H1 (cell line): ENCODE data around the gene CACNG4. TPM values are rescaled to one million over a fixed set of nuclear protein-coding genes. Genes with fewer than 3 reads are reported as not detected.

Experiments used
- CTCF ChIA-PET: fragments of 300-600 bp; sonication (Branson Sonifier 250); formaldehyde crosslinking; loops from one replicate; lab custom pipeline; 2021; ENCODE audit not compliant: partially characterized antibody; lab: Charles Lee
- POLR2A ChIA-PET: fragments of 300-600 bp; sonication (Branson Sonifier 250); formaldehyde crosslinking; loops from one replicate; lab custom pipeline; 2021; ENCODE audit warnings: inconsistent platforms; ENCODE audit not compliant: partially characterized antibody; lab: Charles Lee
- DNase-seq, 2 experiments: peaks; one replicate each; pipeline versions ENCODE4 v3.0.0 to v3.0.0-alpha.2; 2010 to 2022; ENCODE audit warnings: low spot score in 2 of 2, low read depth in 1 of 2, mixed read lengths in 1 of 2
- FAIRE-seq: peaks from 2 replicates; lab custom pipeline; 2011; peaks lifted over from hg19 to GRCh38; lab: Jason Lieb, UNC
- H2AFZ ChIP-seq: 2 replicates; pipeline ENCODE4 v1.8.1; 2012; ENCODE audit warnings: low read length, inconsistent platforms
- H2AK5ac ChIP-seq: 2 replicates; pipeline ENCODE4 v1.6.1; 2013; ENCODE audit warnings: low read depth, low read length
- H2BK120ac ChIP-seq: replicated peaks from 2 replicates; pipeline ENCODE3; 2013; ENCODE audit warnings: low read depth, low read length, inconsistent platforms
- H2BK12ac ChIP-seq: 2 replicates; pipeline ENCODE4 v1.6.1; 2013; ENCODE audit warnings: low read depth, low read length
- H2BK15ac ChIP-seq: 2 replicates; pipeline ENCODE4 v1.6.1; 2013; ENCODE audit warnings: low read length
- H2BK20ac ChIP-seq: 2 replicates; pipeline ENCODE4 v1.6.1; 2013; ENCODE audit warnings: low read length
- H2BK5ac ChIP-seq: 2 replicates; pipeline ENCODE4 v1.6.1; 2013; ENCODE audit warnings: low read depth, low read length
- H3K14ac ChIP-seq: 2 replicates; pipeline ENCODE4 v1.6.1; 2013; ENCODE audit warnings: inconsistent platforms; ENCODE audit not compliant: insufficient read length
- H3K18ac ChIP-seq: 2 replicates; pipeline ENCODE4 v1.6.1; 2013; ENCODE audit warnings: low read length; ENCODE audit errors: extremely low read depth
- H3K23ac ChIP-seq: 2 replicates; pipeline ENCODE4 v1.6.1; 2013; ENCODE audit warnings: inconsistent platforms; ENCODE audit not compliant: insufficient read length
- H3K23me2 ChIP-seq: 2 replicates; pipeline ENCODE4 v1.6.1; 2013; ENCODE audit warnings: low read depth, low read length
- H3K27ac ChIP-seq: 2 replicates; pipeline ENCODE4 v1.6.1; 2011; ENCODE audit warnings: low read depth, low read length, inconsistent platforms
- H3K27me3 ChIP-seq, 4 experiments: replicated peaks in 1 of 4; 1 replicate in 1 of 4; 2 replicates in 3 of 4; pipeline versions ENCODE4 v1.6.1 to v1.8.1; 2011 to 2013; ENCODE audit warnings: low read length in 3 of 4, mild to moderate bottlenecking in 3 of 4, inconsistent platforms in 2 of 4, mixed read lengths in 2 of 4, moderate library complexity in 1 of 4; ENCODE audit not compliant: control insufficient read depth in 3 of 4, insufficient read depth in 3 of 4; ENCODE audit errors: extremely low read depth in 1 of 4
- H3K36me3 ChIP-seq, 4 experiments: 2 replicates each; pipeline versions ENCODE4 v1.6.1 to v1.8.1; 2011 to 2013; ENCODE audit warnings: mild to moderate bottlenecking in 4 of 4, low read length in 3 of 4, moderate library complexity in 2 of 4, control low read depth in 1 of 4, inconsistent platforms in 1 of 4; ENCODE audit not compliant: insufficient read depth in 4 of 4, control insufficient read depth in 2 of 4
- H3K4ac ChIP-seq: replicated peaks from 2 replicates; pipeline ENCODE3; 2013; ENCODE audit warnings: low read length, low read depth, mixed read lengths, inconsistent platforms; ENCODE audit not compliant: insufficient read length
- H3K4me1 ChIP-seq, 4 experiments: replicated peaks in 1 of 4; 1 replicate in 1 of 4; 2 replicates in 3 of 4; pipeline versions ENCODE4 v1.6.1 to v1.8.1; 2011 to 2013; ENCODE audit warnings: low read length in 3 of 4, inconsistent platforms in 2 of 4, mixed read lengths in 1 of 4; ENCODE audit not compliant: insufficient read depth in 4 of 4, control insufficient read depth in 3 of 4
- H3K4me2 ChIP-seq, 2 experiments: 2 replicates each; pipeline versions ENCODE4 v1.6.1 to v1.8.1; 2011 to 2013; ENCODE audit warnings: low read depth in 2 of 2, low read length in 2 of 2, control low read depth in 1 of 2, inconsistent platforms in 1 of 2, mild to moderate bottlenecking in 1 of 2; ENCODE audit not compliant: insufficient read depth in 1 of 2
- H3K4me3 ChIP-seq, 4 experiments: fragments of 200-600, 300-600 bp in 1 of 4; sonication (generic), shearing (Covaris generic), sonication (Bioruptor Twin) in 1 of 4; 2 replicates each; pipeline versions ENCODE4 v1.5.1 to v1.8.1; 2011 to 2016; ENCODE audit warnings: low read length in 4 of 4, low read depth in 3 of 4, control low read depth in 2 of 4, inconsistent platforms in 2 of 4, mild to moderate bottlenecking in 2 of 4, mixed read lengths in 1 of 4, moderate library complexity in 1 of 4; ENCODE audit not compliant: insufficient read depth in 2 of 4; ENCODE audit errors: extremely low read depth in 1 of 4
- H3K56ac ChIP-seq: replicated peaks from 2 replicates; pipeline ENCODE3; 2013; ENCODE audit warnings: low read depth, mild to moderate bottlenecking, mixed read lengths, low read length, inconsistent platforms; ENCODE audit not compliant: insufficient read length
- H3K79me1 ChIP-seq: 2 replicates; pipeline ENCODE4 v1.6.1; 2013; ENCODE audit warnings: low read depth, low read length, control low read depth
- H3K79me2 ChIP-seq, 2 experiments: 2 replicates each; pipeline versions ENCODE4 v1.6.1 to v1.8.1; 2012 to 2013; ENCODE audit warnings: low read length in 2 of 2, mild to moderate bottlenecking in 2 of 2, inconsistent platforms in 1 of 2; ENCODE audit not compliant: insufficient read depth in 2 of 2, control insufficient read depth in 1 of 2
- H3K9ac ChIP-seq, 4 experiments: replicated peaks in 1 of 4; 1 replicate in 1 of 4; 2 replicates in 3 of 4; pipeline versions ENCODE4 v1.6.1 to v1.8.1; 2011 to 2013; ENCODE audit warnings: low read depth in 3 of 4, low read length in 3 of 4, control low read depth in 2 of 4, mild to moderate bottlenecking in 2 of 4, moderate library complexity in 2 of 4, inconsistent platforms in 1 of 4; ENCODE audit errors: extremely low read depth in 1 of 4
- H3K9me3 ChIP-seq, 2 experiments: 2 replicates each; pipeline versions ENCODE4 v1.6.1 to v1.8.1; 2012 to 2013; ENCODE audit warnings: mild to moderate bottlenecking in 2 of 2, moderate library complexity in 2 of 2, control low read depth in 1 of 2, inconsistent platforms in 1 of 2, low read depth in 1 of 2, low read length in 1 of 2, mixed read lengths in 1 of 2; ENCODE audit not compliant: insufficient read depth in 2 of 2
- H4K20me1 ChIP-seq, 2 experiments: replicated peaks in 1 of 2; 2 replicates each; pipeline versions ENCODE3 to v1.8.1; 2011 to 2013; ENCODE audit warnings: inconsistent platforms in 2 of 2, low read length in 2 of 2, mild to moderate bottlenecking in 1 of 2; ENCODE audit not compliant: insufficient read depth in 2 of 2, control insufficient read depth in 1 of 2
- H4K5ac ChIP-seq: 2 replicates; pipeline ENCODE4 v1.6.1; 2013; ENCODE audit warnings: low read length, low read depth, mixed read lengths, inconsistent platforms; ENCODE audit not compliant: insufficient read length
- H4K8ac ChIP-seq: 2 replicates; pipeline ENCODE4 v1.8.0; 2013; ENCODE audit warnings: mild to moderate bottlenecking, moderate library complexity, low read length, inconsistent platforms; ENCODE audit not compliant: insufficient read depth; ENCODE audit errors: extremely low read depth
- H4K91ac ChIP-seq: replicated peaks from 2 replicates; pipeline ENCODE3; 2013; ENCODE audit warnings: low read length, mixed read lengths, inconsistent platforms; ENCODE audit not compliant: insufficient read length
- BCL11A ChIP-seq, 2 experiments: IDR thresholded peaks; one replicate each; pipeline ENCODE4 v1.6.1; 2011; ENCODE audit warnings: low read depth in 2 of 2, low read length in 2 of 2, mild to moderate bottlenecking in 2 of 2
- CREB1 ChIP-seq: IDR thresholded peaks from 2 replicates; pipeline ENCODE4 v1.6.1; 2012; ENCODE audit warnings: inconsistent platforms
- TCF12 ChIP-seq: IDR thresholded peaks from 2 replicates; pipeline ENCODE4 v1.6.1; 2011; ENCODE audit warnings: low read depth, mild to moderate bottlenecking, low read length
- TEAD4 ChIP-seq: IDR thresholded peaks from 2 replicates; pipeline ENCODE4 v1.6.1; 2012; ENCODE audit warnings: low read depth, low read length, inconsistent platforms, mixed read lengths
- ZNF274 ChIP-seq: IDR thresholded peaks from 2 replicates; pipeline ENCODE4 v1.7.0; 2012; ENCODE audit warnings: low read length, borderline replicate concordance; ENCODE audit errors: extremely low read depth
- WGBS, 2 experiments: shearing (Covaris generic) in 1 of 2; methylation state at CpG; one replicate each; pipeline versions ENCODE4 v1.1.6 to v1.1.7; 2013 to 2015; ENCODE audit warnings: low lambda C conversion rate in 2 of 2, mixed read lengths in 2 of 2, inconsistent platforms in 1 of 2, low coverage in 1 of 2, missing lambda C conversion rate in 1 of 2; ENCODE audit not compliant: insufficient replicate concordance in 2 of 2, insufficient coverage in 1 of 2, insufficient read length in 1 of 2; ENCODE audit errors: extremely low coverage in 1 of 2, missing lambda C conversion rate in 1 of 2; 5-methylcytosine and 5-hydroxymethylcytosine counted together
- polyA plus RNA-seq, 7 experiments: library from polyadenylated mRNA; depleted of rRNA in 3 of 7; stranded (reverse) in 5 of 7; unstranded in 2 of 7; fragments of >200 nt in 5 of 7; fragments of 200-250 nt in 2 of 7; gene quantifications; 1 replicate in 5 of 7; 2 replicates in 1 of 7; 4 replicates in 1 of 7; pipeline versions ENCODE4 v1.2.1 to v1.2.3, GENCODE V29; 2011 to 2013; ENCODE audit warnings: missing spikeins in 2 of 7, mixed read lengths in 2 of 7
- total RNA-seq: library from RNA; stranded (reverse); fragmentation: NEBNext Ultra II Directional; extraction: Animal tissue kit (Norgen Biotek cat#: 25700); gene quantifications from 2 replicates; pipeline ENCODE4 v1.2.1, GENCODE V29; 2021

The CACNG4 gene
- total and polyA plus RNA-seq, 2 of the 8 experiments (the other 6 are each of a cell fraction or from before 2014, with no cell fraction given), result 3.6 to 5.6 TPM

- H2AK5ac ChIP-seq, result no peak overlapping the region
- H3K9ac ChIP-seq, result no peak overlapping the region
- no peak overlapping the region for H3K4me2 ChIP-seq
- no peak overlapping the region for H4K8ac ChIP-seq
- POLR2A ChIA-PET, result no interaction called here
- H3K4me3 ChIP-seq, result no peak overlapping the region
- H2AFZ ChIP-seq, result no peak overlapping the region
- no peak overlapping the region for H4K5ac ChIP-seq
- H3K4ac ChIP-seq, result no peak overlapping the region
- no peak for FAIRE-seq
- H4K20me1 ChIP-seq, result peaks cover 2 to 4% of the 10 kb centered on the region in 2 experiments
- no peak overlapping the region for H4K91ac ChIP-seq
- H3K23me2 ChIP-seq, result peaks cover under 1% of the 10 kb centered on the region; the same call in 1 of the 2 replicates
- no peaks in the 10 kb centered on the region for H3K36me3 ChIP-seq
- CTCF ChIA-PET, result interaction anchor here (1.0 to 1.2 kb wide), 2 partner anchors 46 to 244 kb away, joined by 3 to 5 read pairs; no protein-coding TSS in a partner anchor
- H2BK15ac ChIP-seq, result no peak overlapping the region
- no peak overlapping the region for H2BK5ac ChIP-seq
- H3K14ac ChIP-seq, result no peak overlapping the region
- peaks cover 0 to 2% (median 0%) of the 10 kb centered on the region in 4 experiments; a peak in 2 of 7 replicates for H3K4me1 ChIP-seq
- no peak overlapping the region for H3K18ac ChIP-seq
- DNase-seq, result no peak
- no peak overlapping the region for H3K23ac ChIP-seq
- no peak for TF ChIP-seq CREB1
- TF ChIP-seq TCF12, result no peak
- TF ChIP-seq TEAD4, result no peak
- no peak for TF ChIP-seq ZNF274
- no peak for TF ChIP-seq BCL11A (IDR thresholded peaks at IDR 0.05; ENCODE audit: low read depth in 2 of 2, low read length in 2 of 2)
- H3K56ac ChIP-seq, result no peak overlapping the region
- peaks cover 4 to 19% (median 14%) of the 10 kb centered on the region in 4 experiments for H3K27me3 ChIP-seq
- 87% methylated on average over 6 of the region's 6 CpGs; no CpG with 5 or more reads in 1 of the 2 experiments for WGBS, 2 experiments
- no peak overlapping the region for H3K27ac ChIP-seq
- H3K79me1 ChIP-seq, result no peaks in the 10 kb centered on the region; the same call in none of the 2 replicates
- no peak overlapping the region for H2BK12ac ChIP-seq
- H2BK120ac ChIP-seq, result no peak overlapping the region
- H3K79me2 ChIP-seq, result no peaks in the 10 kb centered on the region
- H2BK20ac ChIP-seq, result no peak overlapping the region
- no peaks in the 10 kb centered on the region for H3K9me3 ChIP-seq
Measured at GRCh38 chr17:66971264-66971663, 6.8 kb downstream of the CACNG4 start.
